Smooth muscle cell (in vitro differentiated cells): Measurements from ENCODE around the gene PNMA8B. TPM values are rescaled to one million over a fixed set of nuclear protein-coding genes. Genes with fewer than 3 reads are reported as not detected.

Experiments used
- DNase-seq: peaks from one replicate; lab custom pipeline; 2025; ENCODE audit not compliant: unreplicated experiment; lab: John Stamatoyannopoulos, UW
- H2AFZ ChIP-seq: fragments of 200-600 bp; sonication (generic); 2 replicates; pipeline ENCODE4 v1.6.0; 2016; ENCODE audit warnings: antibody characterized with exemption, low read depth, mild to moderate bottlenecking
- H3F3A ChIP-seq: fragments of 200-600 bp; sonication (generic); 2 replicates; pipeline ENCODE4 v1.6.0; 2017; ENCODE audit warnings: antibody characterized with exemption, low read depth
- H3K27ac ChIP-seq: fragments of 200-600 bp; sonication (generic); 2 replicates; pipeline ENCODE4 v1.5.1; 2016; ENCODE audit warnings: low read depth, mild to moderate bottlenecking
- H3K27me3 ChIP-seq: fragments of 200-600 bp; sonication (generic); 2 replicates; pipeline ENCODE4 v1.6.1; 2016; ENCODE audit warnings: low read depth, mild to moderate bottlenecking
- H3K36me3 ChIP-seq: fragments of 200-600 bp; sonication (generic); 2 replicates; pipeline ENCODE4 v1.5.1; 2016; ENCODE audit warnings: low read depth
- H3K4me1 ChIP-seq: fragments of 200-600 bp; sonication (generic); 2 replicates; pipeline ENCODE4 v1.5.1; 2016; ENCODE audit warnings: low read depth
- H3K4me2 ChIP-seq: fragments of 200-600 bp; sonication (generic); 2 replicates; pipeline ENCODE4 v1.6.0; 2016; ENCODE audit warnings: mild to moderate bottlenecking
- H3K4me3 ChIP-seq: fragments of 200-600 bp; sonication (generic); 2 replicates; pipeline ENCODE4 v1.5.1; 2016; ENCODE audit warnings: mild to moderate bottlenecking
- H3K79me2 ChIP-seq: fragments of 200-600 bp; sonication (generic); 2 replicates; pipeline ENCODE4 v1.6.0; 2016; ENCODE audit warnings: low read depth, mild to moderate bottlenecking
- H3K9ac ChIP-seq: fragments of 200-600 bp; sonication (generic); 2 replicates; pipeline ENCODE4 v1.6.0; 2016; ENCODE audit warnings: low read depth
- H3K9me3 ChIP-seq: fragments of 200-600 bp; sonication (generic); replicated peaks from 2 replicates; pipeline ENCODE4 v1.5.1; 2016; ENCODE audit warnings: low read depth
- H4K20me1 ChIP-seq: fragments of 200-600 bp; sonication (generic); 2 replicates; pipeline ENCODE4 v1.6.0; 2016; ENCODE audit warnings: low read depth
- CTCF ChIP-seq: fragments of 200-600 bp; sonication (generic); IDR thresholded peaks from 2 replicates; pipeline ENCODE4 v1.5.1; 2017; ENCODE audit warnings: borderline replicate concordance, mild to moderate bottlenecking, antibody characterized with exemption; ENCODE audit not compliant: insufficient read depth, poor library complexity, severe bottlenecking
- WGBS: methylation state at CpG from one replicate; pipeline ENCODE4 v1.1.7; 2016; ENCODE audit warnings: low lambda C conversion rate; 5-methylcytosine and 5-hydroxymethylcytosine counted together
- polyA plus RNA-seq: library from polyadenylated mRNA; unstranded; fragments of >200 nt; fragmentation: Nextera tagmentation; extraction: Ambion mirVana; gene quantifications from 2 replicates; pipeline ENCODE4 v1.2.1, GENCODE V29; 2016
- total RNA-seq: library from RNA; depleted of rRNA; stranded (reverse); fragments of >200 nt; gene quantifications from 2 replicates; pipeline ENCODE4 v1.2.3, GENCODE V29; 2014

PNMA8B gene
- total and polyA plus RNA-seq, 2 experiments from 2014 or later: 1.0 to 1.2 TPM

- TF ChIP-seq CTCF: no peak
- peaks cover 28% of the 10 kb centered on the region for H3F3A ChIP-seq
- no peak for DNase-seq
- H3K27ac ChIP-seq: peak overlapping the region; percentile 93
- no peaks in the 10 kb centered on the region for H3K36me3 ChIP-seq
- H4K20me1 ChIP-seq: no peaks in the 10 kb centered on the region
- H3K4me3 ChIP-seq: no peak overlapping the region
- H2AFZ ChIP-seq: peak overlapping the region; percentile 49
- H3K4me1 ChIP-seq: peaks cover 14% of the 10 kb centered on the region
- H3K9me3 ChIP-seq: no peaks in the 10 kb centered on the region
- no peak overlapping the region for H3K9ac ChIP-seq
- H3K4me2 ChIP-seq: peak overlapping the region; percentile 83
- 34% methylated on average over 5 of the region's 5 CpGs for WGBS
- no peaks in the 10 kb centered on the region for H3K27me3 ChIP-seq
- no peaks in the 10 kb centered on the region for H3K79me2 ChIP-seq
Observed at GRCh38 chr19:46481947-46482346, 13.7 kb downstream of the PNMA8B start.

DNA sequence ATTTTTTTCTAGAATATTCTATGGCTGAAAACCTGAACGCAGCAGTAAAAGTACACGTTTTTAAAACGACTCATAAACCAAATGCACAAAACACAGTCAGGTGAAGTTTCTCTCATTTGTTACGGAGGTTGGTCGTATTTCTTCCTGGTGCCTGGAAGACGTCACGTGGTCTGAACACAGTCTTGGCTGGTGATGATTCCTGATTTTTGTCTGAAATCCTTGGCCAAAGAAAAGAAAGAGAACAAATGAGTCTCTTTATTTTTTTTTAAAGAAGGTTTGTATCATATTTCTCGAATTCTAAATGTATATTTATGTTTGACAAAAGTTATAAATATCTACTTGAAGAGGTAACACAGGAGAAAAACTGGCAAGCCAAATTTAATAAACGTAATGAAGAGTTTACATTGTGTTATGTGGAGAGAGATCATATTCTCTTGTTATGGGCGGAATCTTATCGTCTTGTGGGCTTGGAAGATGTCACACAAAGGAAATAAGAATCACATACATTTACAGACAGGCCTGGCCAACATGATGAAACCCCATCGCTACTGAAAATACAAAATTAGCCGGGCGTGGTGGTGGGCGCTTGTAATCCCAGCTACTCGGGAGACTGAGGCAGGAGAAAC, 14.3 kb downstream of the PNMA8B start:
- no peaks in the 10 kb centered on the region for H3K27me3 ChIP-seq
- TF ChIP-seq CTCF: no peak
- peaks cover 14% of the 10 kb centered on the region for H3K4me1 ChIP-seq
- peaks cover 28% of the 10 kb centered on the region for H3F3A ChIP-seq
- WGBS: 40% methylated on average over 16 of the region's 16 CpGs
- H3K9me3 ChIP-seq: no peaks in the 10 kb centered on the region
- peak overlapping the region; percentile 29 for H3K4me3 ChIP-seq
- peak overlapping the region; percentile 93 for H3K27ac ChIP-seq
- H4K20me1 ChIP-seq: no peaks in the 10 kb centered on the region
- no peaks in the 10 kb centered on the region for H3K36me3 ChIP-seq
- peak overlapping the region; percentile 83 for H3K4me2 ChIP-seq
- peak overlapping the region; percentile 49 for H2AFZ ChIP-seq
- H3K79me2 ChIP-seq: no peaks in the 10 kb centered on the region
- H3K9ac ChIP-seq: peak overlapping the region; percentile 21
- no peak for DNase-seq

DNA sequence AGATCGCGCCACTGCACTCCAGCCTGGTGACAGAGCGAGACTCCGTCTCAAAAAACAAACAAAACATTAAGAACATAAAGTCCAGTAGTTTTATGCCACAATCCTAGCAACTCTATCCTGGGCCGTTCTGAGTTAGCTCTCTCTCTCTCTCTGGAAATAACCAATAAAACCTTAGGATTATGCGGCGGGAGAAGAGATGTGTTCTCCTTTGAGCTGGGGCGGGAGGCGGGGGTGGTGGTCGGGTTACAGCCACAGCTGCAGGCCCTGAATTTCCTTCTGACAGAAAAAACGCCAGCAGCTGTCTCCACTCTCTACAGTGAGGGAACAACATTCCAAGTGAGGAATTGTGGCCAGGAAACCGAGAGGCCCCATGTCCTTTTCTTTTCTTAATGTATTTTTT, 15.3 kb downstream of the PNMA8B start:
- Histone ChIP-seq H3K4me1 (peaks cover 14% of the 10 kb centered on the region), H3K9ac (peak overlapping the region; percentile 21), H3K79me2 (no peaks in the 10 kb centered on the region), H3K27me3 (no peaks in the 10 kb centered on the region), H4K20me1 (no peaks in the 10 kb centered on the region), H3K9me3 (no peaks in the 10 kb centered on the region), H2AFZ (peak overlapping the region; percentile 49), H3K4me2 (peak overlapping the region; percentile 83), H3K27ac (peak overlapping the region; percentile 93), H3K4me3 (peak overlapping the region; percentile 29), H3K36me3 (no peaks in the 10 kb centered on the region), H3F3A (peaks cover 28% of the 10 kb centered on the region)
- TF ChIP-seq CTCF: no peak
- DNase-seq: peak; percentile 10
- WGBS: 5% methylated on average over 12 of the region's 12 CpGs

DNA sequence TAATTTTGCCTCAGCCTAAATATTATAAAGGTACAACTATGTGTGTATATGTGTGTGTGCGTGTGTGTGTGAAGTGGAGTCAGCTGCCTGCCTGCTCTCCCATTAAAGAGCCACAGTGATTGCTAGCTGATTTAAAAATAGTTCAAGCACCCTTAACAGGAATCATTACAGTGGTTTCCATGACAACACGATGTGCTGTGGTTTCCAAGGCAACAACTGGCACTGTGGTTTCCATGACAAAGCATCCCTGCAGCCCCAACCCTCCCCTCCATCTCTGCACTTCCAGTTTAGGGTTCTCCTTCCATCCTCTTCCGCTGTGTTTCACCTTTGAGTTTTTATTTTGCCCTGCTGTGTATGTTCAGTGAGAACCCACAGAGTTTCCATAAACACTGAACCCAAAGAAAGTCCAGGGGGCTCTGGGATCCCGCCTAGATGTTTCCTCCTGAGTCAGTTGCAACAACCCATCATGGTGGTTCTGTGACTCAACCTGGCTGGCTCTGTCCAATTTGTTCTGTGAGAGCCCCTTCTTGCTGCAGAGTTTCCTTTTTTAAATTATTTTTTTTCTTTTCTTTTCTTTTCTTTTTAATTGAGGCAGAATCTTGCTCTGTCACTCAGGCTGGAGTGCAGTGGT, 17.2 kb downstream of the PNMA8B start:
- Histone ChIP-seq H3K9ac (no peak overlapping the region), H4K20me1 (no peaks in the 10 kb centered on the region), H3K36me3 (no peaks in the 10 kb centered on the region), H3K9me3 (no peaks in the 10 kb centered on the region), H2AFZ (no peak overlapping the region), H3K79me2 (no peaks in the 10 kb centered on the region), H3K4me1 (peaks cover 14% of the 10 kb centered on the region), H3K4me2 (no peak overlapping the region), H3F3A (peaks cover 28% of the 10 kb centered on the region), H3K4me3 (no peak overlapping the region), H3K27me3 (no peaks in the 10 kb centered on the region), H3K27ac (no peak overlapping the region)
- no peak for TF ChIP-seq CTCF
- no peak for DNase-seq
- WGBS: 33% methylated on average over 4 of the region's 4 CpGs
